Ishikawa (cell line): ENCODE measurements around the gene FRRS1.

Source experiments
- CEBPB ChIP-seq: IDR thresholded peaks from 2 replicates; pipeline ENCODE4 v1.6.1; 2012
- CREB1 ChIP-seq: IDR thresholded peaks from 2 replicates; pipeline ENCODE4 v1.6.1; 2012; ENCODE audit warnings: low read depth
- EGR1 ChIP-seq: IDR thresholded peaks from 2 replicates; pipeline ENCODE4 v1.6.1; 2012
- EP300 ChIP-seq: IDR thresholded peaks from 2 replicates; pipeline ENCODE4 v1.6.1; 2012; ENCODE audit warnings: borderline replicate concordance
- FOXM1 ChIP-seq: IDR thresholded peaks from 2 replicates; pipeline ENCODE4 v1.6.1; 2012; ENCODE audit warnings: low read depth, borderline replicate concordance
- MAX ChIP-seq: IDR thresholded peaks from 2 replicates; pipeline ENCODE4 v1.6.1; 2012
- NFIC ChIP-seq: IDR thresholded peaks from 2 replicates; pipeline ENCODE4 v1.6.1; 2012
- RAD21 ChIP-seq: IDR thresholded peaks from 2 replicates; pipeline ENCODE4 v1.6.1; 2012; ENCODE audit warnings: low read depth
- REST ChIP-seq: IDR thresholded peaks from 2 replicates; pipeline ENCODE4 v1.6.1; 2012; ENCODE audit warnings: low read depth, mild to moderate bottlenecking
- TAF1 ChIP-seq: IDR thresholded peaks from 2 replicates; pipeline ENCODE4 v1.6.1; 2012; ENCODE audit warnings: low read depth, mild to moderate bottlenecking
- TCF12 ChIP-seq: IDR thresholded peaks from 2 replicates; pipeline ENCODE4 v1.6.1; 2012; ENCODE audit warnings: low read depth
- TEAD4 ChIP-seq: IDR thresholded peaks from 2 replicates; pipeline ENCODE4 v1.6.1; 2012
- USF1 ChIP-seq: IDR thresholded peaks from 2 replicates; pipeline ENCODE4 v1.6.1; 2012
- YY1 ChIP-seq: IDR thresholded peaks from 2 replicates; pipeline ENCODE4 v1.6.1; 2012; ENCODE audit warnings: low read depth
- ZBTB7A ChIP-seq: IDR thresholded peaks from 2 replicates; pipeline ENCODE4 v1.6.1; 2012; ENCODE audit warnings: low read depth

Gene FRRS1

GRCh38 chr1:99660496-99660895 is 105.9 kb downstream of the FRRS1 start:
- TF ChIP-seq USF1 = no peak
- TF ChIP-seq CEBPB = no peak
- TF ChIP-seq EP300 = no peak
- no peak for TF ChIP-seq REST
- TF ChIP-seq TCF12 = no peak
- TF ChIP-seq EGR1 = no peak
- no peak for TF ChIP-seq NFIC
- TF ChIP-seq ZBTB7A = no peak
- TF ChIP-seq YY1 = no peak
- no peak for TF ChIP-seq MAX
- no peak for TF ChIP-seq RAD21
- TF ChIP-seq FOXM1 = no peak
- no peak for TF ChIP-seq TEAD4
- TF ChIP-seq TAF1 = no peak
- no peak for TF ChIP-seq CREB1

- no peak for TF ChIP-seq RAD21
- TF ChIP-seq CREB1 = no peak
- TF ChIP-seq MAX = no peak
- no peak for TF ChIP-seq CEBPB
- TF ChIP-seq EP300 = no peak
- no peak for TF ChIP-seq TCF12
- no peak for TF ChIP-seq REST
- TF ChIP-seq TEAD4 = no peak
- TF ChIP-seq EGR1 = no peak
- TF ChIP-seq NFIC = no peak
- no peak for TF ChIP-seq YY1
- no peak for TF ChIP-seq TAF1
- no peak for TF ChIP-seq FOXM1
Measured at GRCh38 chr1:99659755-99660210, 106.7 kb downstream of the FRRS1 start.
